ENCODE measurements around the gene OXCT2. TPM values are rescaled to one million over a fixed set of nuclear protein-coding genes. Genes with fewer than 3 reads are reported as not detected.
"Not testable (repeated sequence)": the region's sequence is repeated elsewhere in the genome, so short reads cannot be mapped to it uniquely, and the experiment has no call there.

The OXCT2 gene
- total and polyA plus RNA-seq, 4 donors: 0.11 to 0.47 (median 0.15) TPM

- H3K4me3 ChIP-seq (ENCODE audit: low read depth in 1 of 3, low read length in 3 of 3): no peak overlapping the region
- H3K9ac ChIP-seq (ENCODE audit: low read depth in 1 of 2, low read length in 2 of 2): no peak overlapping the region
- H3K27me3 ChIP-seq (ENCODE audit: control insufficient read depth in 4 of 4, insufficient read depth in 4 of 4, low read length in 3 of 4): no peaks in the 10 kb centered on the region
- H3K4me1 ChIP-seq (ENCODE audit: control insufficient read depth in 4 of 4, insufficient read depth in 4 of 4, low read length in 3 of 4): no peaks in the 10 kb centered on the region
- DNase-seq (ENCODE audit: low spot score): no peak
- no peaks in the 10 kb centered on the region for H3K9me3 ChIP-seq (ENCODE audit: control insufficient read depth in 4 of 4, low read length in 3 of 4)
- H3K27ac ChIP-seq (ENCODE audit: low read depth in 1 of 2, low read length in 2 of 2): no peak overlapping the region
- WGBS: 87% methylated on average over 5 of the region's 5 CpGs
- H3K36me3 ChIP-seq (ENCODE audit: control insufficient read depth in 4 of 4, insufficient read depth in 3 of 4, low read depth in 1 of 4, low read length in 3 of 4): no peaks in the 10 kb centered on the region
- TF ChIP-seq JUND (IDR thresholded peaks at IDR 0.05): no peak
- TF ChIP-seq RAD21 (IDR thresholded peaks at IDR 0.05): no peak
- no peak for TF ChIP-seq YY1 (IDR thresholded peaks at IDR 0.05)
- TF ChIP-seq TAF1 (conservative IDR thresholded peaks at IDR 0.05): no peak
- TF ChIP-seq FOXA1 (IDR thresholded peaks at IDR 0.05): no peak
- TF ChIP-seq EGR1 (IDR thresholded peaks at IDR 0.05; ENCODE audit: low read depth in 2 of 2): no peak
These were observed 8.7 kb upstream of the OXCT2 start for GRCh38 chr1:39779821-39780220.

- no peak for TF ChIP-seq JUND (IDR thresholded peaks at IDR 0.05)
- no peak for TF ChIP-seq ATF3 (IDR thresholded peaks at IDR 0.05)
- TF ChIP-seq GABPA (IDR thresholded peaks at IDR 0.05 in 1 of 2, conservative IDR thresholded peaks at IDR 0.05 in 1 of 2): no peak
- Histone ChIP-seq H3K9me3 (ENCODE audit: control insufficient read depth in 4 of 4, low read length in 3 of 4) (no peaks in the 10 kb centered on the region), H3K27ac (ENCODE audit: low read depth in 1 of 2, low read length in 2 of 2) (no peak overlapping the region), H3K4me3 (ENCODE audit: low read depth in 1 of 3, low read length in 3 of 3) (no peak overlapping the region), H3K36me3 (ENCODE audit: control insufficient read depth in 4 of 4, insufficient read depth in 3 of 4, low read depth in 1 of 4, low read length in 3 of 4) (no peaks in the 10 kb centered on the region), H3K4me1 (ENCODE audit: control insufficient read depth in 4 of 4, insufficient read depth in 4 of 4, low read length in 3 of 4) (no peaks in the 10 kb centered on the region), H3K27me3 (ENCODE audit: control insufficient read depth in 4 of 4, insufficient read depth in 4 of 4, low read length in 3 of 4) (no peaks in the 10 kb centered on the region), H3K9ac (ENCODE audit: low read depth in 1 of 2, low read length in 2 of 2) (no peak overlapping the region)
- DNase-seq (ENCODE audit: low spot score): no peak
- 87% methylated on average over 6 of the region's 7 CpGs for WGBS
These were observed 8.0 kb upstream of the OXCT2 start for GRCh38 chr1:39779137-39779536.

GRCh38 chr1:39778463-39779099 lies 7.4 kb upstream of the OXCT2 start:
- not testable (repeated sequence) for H3K9me3 ChIP-seq (ENCODE audit: control insufficient read depth in 4 of 4, low read length in 3 of 4); H3K4me3 ChIP-seq (ENCODE audit: low read depth in 1 of 3, low read length in 3 of 3)

GRCh38 chr1:39777896-39778295 lies 6.7 kb upstream of the OXCT2 start:
- not testable (repeated sequence) for H3K9me3 ChIP-seq (ENCODE audit: control insufficient read depth in 4 of 4, low read length in 3 of 4); H3K9ac ChIP-seq (ENCODE audit: low read depth in 1 of 2, low read length in 2 of 2); H3K27me3 ChIP-seq (ENCODE audit: control insufficient read depth in 4 of 4, insufficient read depth in 4 of 4, low read length in 3 of 4); H3K36me3 ChIP-seq (ENCODE audit: control insufficient read depth in 4 of 4, insufficient read depth in 3 of 4, low read depth in 1 of 4, low read length in 3 of 4); DNase-seq (ENCODE audit: low spot score); H3K4me1 ChIP-seq (ENCODE audit: control insufficient read depth in 4 of 4, insufficient read depth in 4 of 4, low read length in 3 of 4); H3K27ac ChIP-seq (ENCODE audit: low read depth in 1 of 2, low read length in 2 of 2); H3K4me3 ChIP-seq (ENCODE audit: low read depth in 1 of 3, low read length in 3 of 3)
- 91% methylated on average over 17 of the region's 17 CpGs for WGBS

More at GRCh38 chr1:39778463-39779099, 7.4 kb upstream of the OXCT2 start:
- H3K36me3 ChIP-seq (ENCODE audit: control insufficient read depth in 4 of 4, insufficient read depth in 3 of 4, low read depth in 1 of 4, low read length in 3 of 4); H3K27me3 ChIP-seq (ENCODE audit: control insufficient read depth in 4 of 4, insufficient read depth in 4 of 4, low read length in 3 of 4); DNase-seq (ENCODE audit: low spot score); H3K27ac ChIP-seq (ENCODE audit: low read depth in 1 of 2, low read length in 2 of 2); H3K9ac ChIP-seq (ENCODE audit: low read depth in 1 of 2, low read length in 2 of 2); H3K4me1 ChIP-seq (ENCODE audit: control insufficient read depth in 4 of 4, insufficient read depth in 4 of 4, low read length in 3 of 4): not testable (repeated sequence)
- WGBS: 87% methylated on average over 12 of the region's 12 CpGs

GRCh38 chr1:39777306-39777705 lies 6.2 kb upstream of the OXCT2 start:
- DNase-seq (ENCODE audit: low spot score): no peak
- no peak for TF ChIP-seq NR2F2 (IDR thresholded peaks at IDR 0.05)
- TF ChIP-seq EGR1 (IDR thresholded peaks at IDR 0.05; ENCODE audit: low read depth in 2 of 2): no peak
- no peak for TF ChIP-seq CTCF (IDR thresholded peaks at IDR 0.05; ENCODE audit: low read depth, low read length, missing input control)
- TF ChIP-seq FOXA1 (IDR thresholded peaks at IDR 0.05): no peak
- TF ChIP-seq HNF4G (IDR thresholded peaks at IDR 0.05): no peak
- no peak for TF ChIP-seq GABPA (IDR thresholded peaks at IDR 0.05 in 1 of 2, conservative IDR thresholded peaks at IDR 0.05 in 1 of 2)
- TF ChIP-seq MAX (IDR thresholded peaks at IDR 0.05): no peak
- no peak for TF ChIP-seq REST (IDR thresholded peaks at IDR 0.05)
- no peak overlapping the region for H3K9ac ChIP-seq (ENCODE audit: low read depth in 1 of 2, low read length in 2 of 2)
- H3K9me3 ChIP-seq (ENCODE audit: control insufficient read depth in 4 of 4, low read length in 3 of 4): no peaks in the 10 kb centered on the region
- no peaks in the 10 kb centered on the region for H3K36me3 ChIP-seq (ENCODE audit: control insufficient read depth in 4 of 4, insufficient read depth in 3 of 4, low read depth in 1 of 4, low read length in 3 of 4)
- H3K27me3 ChIP-seq (ENCODE audit: control insufficient read depth in 4 of 4, insufficient read depth in 4 of 4, low read length in 3 of 4): no peaks in the 10 kb centered on the region
- no peak overlapping the region for H3K27ac ChIP-seq (ENCODE audit: low read depth in 1 of 2, low read length in 2 of 2)
- no peaks in the 10 kb centered on the region for H3K4me1 ChIP-seq (ENCODE audit: control insufficient read depth in 4 of 4, insufficient read depth in 4 of 4, low read length in 3 of 4)
- WGBS: 93% methylated on average over 4 of the region's 4 CpGs
- H3K4me3 ChIP-seq (ENCODE audit: low read depth in 1 of 3, low read length in 3 of 3): no peak overlapping the region
